ENCODE results near the gene ZP3.
"Not testable (repeated sequence)": the region's sequence is repeated elsewhere in the genome, so short reads cannot be mapped to it uniquely, and the experiment has no call there.

The ZP3 gene

DNA sequence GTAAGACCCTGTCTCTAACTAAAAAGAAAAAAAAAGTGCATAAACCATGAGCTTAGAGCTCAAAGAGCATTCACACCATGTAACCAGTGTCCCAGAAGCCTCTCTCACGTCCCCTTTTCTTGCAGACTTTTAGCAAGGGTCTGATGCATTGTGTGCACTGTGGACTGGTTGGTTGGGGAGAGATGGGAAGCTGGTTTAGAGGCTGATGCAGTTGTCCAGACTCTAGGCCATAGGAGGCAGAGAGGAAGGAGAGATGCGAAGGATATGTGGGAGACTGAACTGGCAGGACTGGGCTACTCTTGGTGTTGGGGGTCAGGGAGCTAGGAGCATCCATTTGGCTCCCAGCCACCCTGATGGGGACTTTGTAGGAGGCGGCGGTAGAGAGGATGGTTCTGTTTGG is 17.0 kb upstream of the ZP3 start:
- no peak for FAIRE-seq

DNA sequence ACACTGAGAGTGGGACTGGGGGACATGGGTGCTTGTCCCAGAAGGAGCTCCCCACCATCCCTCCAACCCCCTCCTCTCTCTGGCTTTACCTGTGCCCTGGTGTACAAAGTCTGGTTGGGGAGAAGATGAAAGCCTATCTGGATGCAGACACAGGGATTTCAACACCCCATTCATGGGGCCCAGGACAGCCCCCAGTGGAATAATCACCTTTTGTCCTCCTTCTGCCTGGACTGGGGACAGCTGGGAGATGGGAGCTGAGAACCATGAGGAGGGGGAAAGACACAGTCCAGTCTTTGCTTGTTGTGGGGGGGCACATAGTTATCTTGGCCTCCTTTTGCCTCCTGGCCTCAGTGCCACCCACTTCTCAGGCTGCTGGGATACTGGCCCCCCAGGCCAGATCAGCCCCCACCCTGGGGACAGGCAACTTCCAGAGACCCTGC is 16.6 kb upstream of the ZP3 start:
- FAIRE-seq: no peak

DNA sequence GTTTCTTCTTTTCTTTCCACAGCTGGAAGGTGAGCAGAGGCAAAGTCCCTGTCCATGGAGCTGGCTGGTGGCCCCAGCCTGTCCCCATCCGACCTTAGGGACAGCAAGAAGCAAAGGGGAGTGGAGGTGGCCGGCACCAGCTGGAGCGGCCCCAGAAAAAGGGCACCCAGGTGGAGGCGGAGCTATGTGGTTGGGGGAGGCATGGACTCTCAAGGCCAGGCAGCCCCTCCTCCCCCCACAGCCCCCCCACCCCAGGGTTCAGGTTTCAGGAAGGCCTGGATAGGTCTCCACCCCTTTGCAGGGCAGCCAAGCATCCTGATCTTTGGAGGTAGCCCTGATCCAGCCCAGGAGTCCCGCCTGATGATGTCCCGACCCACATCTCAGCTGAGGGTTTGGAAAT is 15.2 kb upstream of the ZP3 start, which contains the start of gene SSC4D:
Gene SSC4D (minus strand): TSS at position 161 of the 400 bp plus-strand sequence. CDS start 5,258 bp downstream, outside the sequence.
- no peak for FAIRE-seq

DNA sequence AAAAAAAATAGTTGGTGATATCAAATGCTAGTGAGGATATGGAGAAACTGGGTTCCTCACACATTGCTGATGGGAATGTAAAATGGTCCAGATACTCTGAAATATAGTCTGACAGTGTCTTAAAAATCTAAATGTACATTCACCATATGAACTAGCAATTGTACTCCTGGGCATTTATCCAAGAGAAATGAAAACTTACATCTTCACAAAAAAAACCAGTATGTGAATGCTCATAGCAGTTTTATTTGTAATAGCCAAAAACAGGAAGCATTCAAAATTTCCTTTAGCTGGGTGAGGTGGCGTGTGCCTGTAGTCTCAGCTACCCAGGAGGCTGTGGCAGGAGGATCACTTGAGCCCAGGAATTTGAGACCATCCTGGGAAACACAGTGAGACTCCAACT is 13.1 kb upstream of the ZP3 start:
- FAIRE-seq: no peak

DNA sequence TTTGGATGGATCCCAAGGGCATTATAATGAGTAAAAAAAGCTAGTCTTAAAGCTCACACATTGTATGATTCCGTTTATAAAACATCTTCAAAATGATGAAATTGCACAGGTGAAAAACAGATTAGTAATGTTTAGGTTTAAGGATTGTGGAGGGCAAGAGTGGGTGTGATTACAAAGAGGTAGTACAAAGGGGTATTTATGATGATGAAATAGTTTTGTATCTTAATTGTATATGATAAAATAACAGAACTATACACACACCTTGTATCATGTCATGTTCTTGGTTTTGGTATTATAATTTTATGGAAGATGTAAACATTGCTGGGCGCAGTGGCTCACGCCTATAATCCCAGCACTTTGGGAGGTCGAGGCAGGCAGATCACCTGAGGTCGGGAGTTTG is 12.5 kb upstream of the ZP3 start:
- FAIRE-seq: no peak

DNA sequence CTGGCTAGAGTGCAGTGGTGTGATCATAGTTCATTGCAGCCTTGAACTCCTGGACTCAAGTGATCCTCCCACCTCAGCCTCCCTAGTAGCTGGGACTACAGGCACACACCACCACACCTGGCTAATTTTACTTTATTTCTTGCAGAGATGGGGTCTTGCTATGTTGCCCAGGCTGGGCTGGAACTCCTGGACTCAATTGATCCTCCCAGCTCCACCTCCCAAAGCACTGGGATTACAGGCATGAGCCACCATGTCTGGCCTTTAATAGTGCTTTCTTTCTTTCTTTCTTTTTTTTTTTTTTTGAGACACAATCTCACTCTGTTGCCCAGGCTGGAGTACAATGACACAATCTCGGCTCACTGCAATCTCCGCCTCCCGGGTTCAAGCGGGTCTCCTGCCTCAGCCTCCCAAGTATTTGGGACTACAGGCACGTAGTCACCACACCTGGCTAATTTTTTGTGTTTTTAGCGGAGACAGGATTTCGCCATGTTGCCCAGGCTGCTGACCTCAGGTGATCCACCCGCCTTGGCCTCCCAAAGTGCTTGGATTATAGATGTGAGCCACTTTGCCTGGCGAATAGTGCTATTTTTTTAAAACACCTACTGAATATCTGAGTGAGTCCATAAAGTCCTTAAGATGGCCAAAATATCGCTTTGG is 7.0 kb upstream of the ZP3 start:
- FAIRE-seq: not testable (repeated sequence)

DNA sequence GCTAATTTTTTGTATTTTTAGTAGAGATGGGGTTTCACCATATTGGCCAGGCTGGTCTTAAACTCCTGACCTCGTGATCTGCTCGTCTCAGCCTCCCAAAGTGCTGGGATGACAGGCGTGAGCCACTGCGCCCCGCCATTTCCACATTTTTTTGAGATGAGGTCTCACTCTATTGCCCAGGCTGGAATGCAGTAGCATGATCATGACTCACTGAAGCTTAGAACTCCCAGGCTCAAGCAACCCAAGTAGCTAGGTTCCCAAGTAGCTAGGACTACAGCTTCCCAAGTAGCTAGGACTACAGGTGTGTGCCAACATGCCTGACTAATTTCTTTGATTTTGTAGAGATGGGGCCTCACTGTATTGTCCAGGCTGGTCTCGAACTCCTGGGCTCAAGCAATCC is 3.7 kb upstream of the ZP3 start:
- not testable (repeated sequence) for FAIRE-seq

DNA sequence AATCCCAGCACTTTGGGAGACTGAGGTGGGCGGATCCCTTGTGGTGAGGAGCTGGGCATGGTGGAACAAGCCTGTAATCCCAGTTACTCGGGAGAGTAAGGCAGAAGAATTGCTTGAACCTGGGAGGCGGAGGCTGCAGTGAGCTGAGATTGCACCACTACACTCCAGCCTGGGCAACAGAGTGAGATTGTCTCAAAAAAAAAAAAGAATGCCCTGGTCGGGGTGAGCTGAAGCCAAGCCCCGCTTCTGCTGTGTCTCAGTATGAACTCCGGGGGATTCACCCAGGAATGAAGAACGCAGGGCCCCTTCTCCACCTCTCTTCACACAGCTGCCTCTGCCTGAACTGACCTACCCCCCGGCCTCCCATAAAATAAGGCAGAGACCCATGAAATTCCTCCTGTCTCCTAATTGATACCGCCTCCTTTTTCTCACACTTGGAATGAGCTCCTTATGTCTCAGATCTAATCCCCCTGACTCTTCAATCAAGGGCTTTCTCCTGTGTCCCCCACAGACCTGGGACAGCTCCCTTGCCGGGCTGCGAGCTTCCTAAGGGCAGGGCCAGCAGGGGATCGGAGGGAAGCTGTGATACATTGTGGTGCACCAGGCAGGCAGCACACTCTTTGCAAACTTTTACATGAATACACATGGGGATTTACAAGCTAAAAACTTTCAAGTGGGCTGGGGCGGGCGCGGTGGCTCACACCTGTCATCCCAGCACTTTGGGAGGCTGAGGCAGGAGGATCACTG is 911 bp upstream of the ZP3 start:
- no peak for FAIRE-seq

DNA sequence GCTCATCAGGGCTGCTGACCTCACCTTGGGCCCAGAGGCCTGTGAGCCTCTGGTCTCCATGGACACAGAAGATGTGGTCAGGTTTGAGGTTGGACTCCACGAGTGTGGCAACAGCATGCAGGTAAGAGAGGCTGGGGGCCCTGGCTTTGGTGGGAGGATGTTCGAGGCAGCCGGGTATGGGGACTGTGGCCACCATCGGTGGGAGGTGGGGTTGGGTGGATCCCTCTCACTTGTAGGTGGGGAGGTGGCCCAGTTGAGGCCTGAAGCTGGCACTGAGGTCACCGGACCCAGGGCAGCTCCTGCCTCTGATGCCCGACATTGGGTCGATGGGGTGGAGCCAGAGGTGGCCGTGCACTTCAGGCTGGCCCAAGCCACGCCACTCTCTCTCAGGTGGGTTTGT is 406 bp downstream of the ZP3 start:
- FAIRE-seq: no peak

DNA sequence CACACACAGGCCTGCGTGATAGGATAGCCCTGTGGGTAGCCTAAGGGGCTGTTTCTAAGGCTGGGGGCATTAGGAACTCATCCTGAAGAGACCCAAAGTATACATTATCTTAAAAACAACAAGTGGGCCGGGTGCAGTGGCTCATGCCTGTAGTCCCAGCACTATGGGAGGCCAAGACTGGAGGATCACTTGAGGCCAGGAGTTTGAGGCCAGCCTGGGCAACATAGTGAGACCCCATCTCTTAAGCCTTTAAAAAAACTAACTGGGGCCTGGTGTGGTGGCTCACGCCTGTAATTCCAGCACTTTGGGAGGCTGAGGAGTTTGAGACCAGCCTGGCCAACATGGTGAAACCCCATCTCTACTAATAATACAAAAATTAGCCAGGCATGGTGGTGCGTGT is 808 bp downstream of the ZP3 start:
- FAIRE-seq: not testable (repeated sequence)

DNA sequence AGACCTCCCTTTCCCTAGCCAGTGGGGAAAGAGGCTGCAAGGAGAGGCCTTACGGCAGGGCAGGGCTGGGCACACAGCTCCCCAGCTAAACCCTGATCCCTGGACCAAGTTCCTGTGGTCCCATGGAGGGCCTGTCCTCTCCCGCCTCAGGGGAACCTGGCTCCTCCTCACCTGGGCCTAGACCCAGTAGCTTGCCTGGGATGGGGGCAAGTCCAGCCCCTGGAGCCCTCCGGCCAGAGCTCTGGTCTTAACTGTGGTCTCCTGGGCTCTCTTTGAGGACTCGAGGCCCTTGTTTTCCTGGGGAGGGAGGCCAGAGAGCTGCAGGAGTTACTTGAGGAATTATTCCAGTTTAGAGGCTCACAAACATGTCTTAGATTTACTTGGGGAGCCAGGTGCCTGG is 1.5 kb downstream of the ZP3 start:
- FAIRE-seq: no peak

DNA sequence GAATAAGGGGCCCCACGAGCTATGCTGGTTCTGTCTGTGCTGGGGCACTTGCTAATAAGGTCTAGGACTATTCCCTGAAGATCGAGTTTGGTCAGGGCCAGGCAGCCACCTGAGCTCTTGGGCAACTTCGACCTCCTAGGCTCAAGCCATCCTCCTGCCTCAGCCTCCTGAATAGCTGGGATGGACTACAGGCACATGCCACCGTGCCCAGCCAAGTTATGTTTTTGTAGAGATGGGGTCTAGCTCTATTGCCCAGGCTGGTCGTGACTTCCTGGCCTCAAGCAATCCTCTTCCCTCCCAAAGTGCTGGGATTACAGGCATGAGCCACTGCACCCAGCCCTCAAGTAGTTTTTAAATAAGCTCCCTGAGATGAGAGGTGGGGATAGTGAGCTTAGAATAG is 2.9 kb downstream of the ZP3 start:
- no peak for FAIRE-seq

DNA sequence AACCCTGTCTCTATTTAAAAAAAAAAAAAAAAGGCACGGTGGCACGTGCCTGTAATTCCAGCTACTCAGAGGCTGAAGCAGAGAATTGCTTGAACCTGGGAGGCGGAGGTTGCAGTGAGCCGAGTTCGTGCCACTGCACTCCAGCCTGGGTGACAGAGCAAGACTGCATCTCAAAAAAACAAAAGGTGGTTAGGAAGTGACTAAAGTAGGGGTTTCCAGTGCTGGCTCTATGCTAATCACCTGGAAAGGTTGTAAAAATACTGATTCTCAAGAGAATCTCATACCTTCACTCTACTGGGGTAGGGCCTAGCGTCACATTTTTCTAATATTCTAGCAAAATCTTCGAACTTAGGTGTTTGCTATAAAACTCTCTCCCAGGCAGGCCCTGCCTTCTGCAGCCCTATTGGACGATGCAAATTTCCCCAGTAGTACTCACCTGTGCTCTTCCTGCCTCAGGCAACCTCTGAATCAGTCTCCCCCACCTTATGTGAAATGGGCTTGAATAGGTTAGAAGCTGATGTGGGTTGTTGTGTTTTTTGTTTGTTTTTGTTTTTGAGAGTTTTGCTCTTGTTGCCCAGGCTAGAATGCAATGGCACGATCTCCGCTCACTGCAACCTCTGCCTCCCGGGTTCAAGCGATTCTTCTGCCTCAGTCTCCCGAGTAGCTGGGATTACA is 3.5 kb downstream of the ZP3 start:
- FAIRE-seq: no peak

DNA sequence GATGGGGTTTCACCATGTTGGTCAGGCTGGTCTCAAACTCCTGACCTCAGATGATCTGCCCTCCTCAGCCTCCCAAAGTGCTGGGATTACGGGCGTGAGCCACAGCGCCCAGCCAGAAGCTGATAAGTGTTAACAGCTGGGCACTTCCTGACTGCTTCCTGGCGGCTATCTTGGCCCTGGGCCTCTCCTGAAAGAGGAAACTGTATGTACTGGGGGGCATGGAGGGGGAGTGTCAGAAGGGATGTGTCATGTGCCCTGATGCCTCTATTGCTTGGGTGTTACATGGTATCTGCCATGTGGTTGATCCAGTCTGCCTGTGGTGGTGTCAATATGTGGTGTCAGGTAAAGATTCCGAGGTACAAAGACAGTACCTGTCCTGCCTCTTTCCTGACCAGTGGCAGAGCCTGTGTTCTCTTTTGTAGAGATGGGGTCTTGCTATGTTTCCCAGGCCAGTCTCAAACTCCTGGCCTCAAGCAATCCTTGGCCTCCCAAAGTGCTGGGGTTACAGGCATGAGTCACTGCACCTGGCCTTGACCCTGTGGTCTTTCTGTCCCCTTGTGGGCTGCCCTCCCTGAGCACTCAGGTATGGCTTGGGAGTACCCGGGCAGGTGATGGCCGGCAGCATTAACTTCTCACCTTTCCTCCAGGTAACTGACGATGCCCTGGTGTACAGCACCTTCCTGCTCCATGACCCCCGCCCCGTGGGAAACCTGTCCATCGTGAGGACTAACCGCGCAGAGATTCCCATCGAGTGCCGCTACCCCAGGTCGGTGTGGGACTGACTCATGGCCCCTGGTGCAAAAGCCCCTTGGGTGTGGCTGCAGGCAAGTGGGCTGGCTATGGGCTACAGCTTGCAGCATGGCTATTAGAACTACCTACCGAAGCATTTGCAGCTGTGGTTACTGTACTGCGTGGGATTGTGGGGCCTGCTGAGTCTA is 4.4 kb downstream of the ZP3 start:
- no peak for FAIRE-seq

DNA sequence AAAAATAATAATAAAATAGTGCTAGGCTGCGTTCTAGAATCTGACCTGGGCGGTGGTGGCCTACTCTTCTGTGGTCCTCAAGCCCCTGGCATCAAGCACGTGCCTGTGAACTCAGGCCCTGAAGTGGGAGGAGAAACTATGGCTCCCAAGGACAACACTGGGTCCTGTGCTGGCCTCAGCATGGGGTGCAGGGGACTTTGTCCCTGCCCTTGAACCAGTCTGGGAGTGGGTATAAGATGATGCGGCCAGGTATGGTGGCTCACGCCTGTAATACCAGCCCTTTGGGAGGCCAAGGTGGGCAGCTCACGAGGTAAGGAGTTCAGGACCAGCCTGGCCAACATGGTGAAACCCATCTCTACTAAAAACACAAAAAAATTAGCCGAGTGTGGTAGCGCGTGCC is 5.5 kb downstream of the ZP3 start:
- FAIRE-seq: no peak

DNA sequence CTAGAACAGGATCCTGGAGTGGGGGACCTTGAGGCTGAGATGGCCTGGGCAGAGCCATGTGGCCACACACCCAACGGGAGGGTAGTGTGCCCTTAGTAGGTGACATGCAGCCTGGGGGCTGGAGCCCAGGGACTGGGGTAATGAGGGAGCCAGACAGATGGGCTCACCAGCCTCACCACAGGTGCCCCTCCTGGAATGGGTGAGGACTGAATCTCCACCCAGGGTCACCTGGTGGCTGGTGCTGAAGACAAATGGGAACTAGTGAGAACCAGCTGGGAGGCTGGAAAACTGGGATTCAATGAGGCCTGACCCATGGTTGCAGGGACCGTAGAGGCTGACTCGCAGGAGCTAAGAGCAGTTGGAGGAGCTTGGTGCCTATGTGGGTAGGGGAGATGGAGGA is 6.1 kb downstream of the ZP3 start:
- FAIRE-seq: no peak

DNA sequence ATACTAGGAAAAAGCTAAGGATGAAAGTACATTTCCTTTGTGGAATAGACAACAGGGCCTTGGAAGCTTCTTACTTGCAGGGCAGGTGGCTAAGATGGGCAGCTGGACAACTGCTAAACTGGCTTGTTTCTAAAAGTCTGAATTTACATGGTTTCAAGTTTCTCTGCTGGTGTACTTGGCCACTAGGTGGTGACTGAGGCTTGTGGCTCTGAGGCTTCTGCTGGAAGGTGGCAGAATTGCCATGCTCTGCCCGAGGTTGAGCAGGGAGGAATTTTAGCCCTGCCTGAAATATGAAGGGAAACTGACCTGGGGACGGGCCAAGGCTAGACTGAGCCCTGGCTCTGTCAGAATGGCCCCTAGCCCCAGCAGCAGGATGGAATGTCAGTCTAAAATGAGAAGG is 13.1 kb downstream of the ZP3 start:
- FAIRE-seq: peak; percentile 29

DNA sequence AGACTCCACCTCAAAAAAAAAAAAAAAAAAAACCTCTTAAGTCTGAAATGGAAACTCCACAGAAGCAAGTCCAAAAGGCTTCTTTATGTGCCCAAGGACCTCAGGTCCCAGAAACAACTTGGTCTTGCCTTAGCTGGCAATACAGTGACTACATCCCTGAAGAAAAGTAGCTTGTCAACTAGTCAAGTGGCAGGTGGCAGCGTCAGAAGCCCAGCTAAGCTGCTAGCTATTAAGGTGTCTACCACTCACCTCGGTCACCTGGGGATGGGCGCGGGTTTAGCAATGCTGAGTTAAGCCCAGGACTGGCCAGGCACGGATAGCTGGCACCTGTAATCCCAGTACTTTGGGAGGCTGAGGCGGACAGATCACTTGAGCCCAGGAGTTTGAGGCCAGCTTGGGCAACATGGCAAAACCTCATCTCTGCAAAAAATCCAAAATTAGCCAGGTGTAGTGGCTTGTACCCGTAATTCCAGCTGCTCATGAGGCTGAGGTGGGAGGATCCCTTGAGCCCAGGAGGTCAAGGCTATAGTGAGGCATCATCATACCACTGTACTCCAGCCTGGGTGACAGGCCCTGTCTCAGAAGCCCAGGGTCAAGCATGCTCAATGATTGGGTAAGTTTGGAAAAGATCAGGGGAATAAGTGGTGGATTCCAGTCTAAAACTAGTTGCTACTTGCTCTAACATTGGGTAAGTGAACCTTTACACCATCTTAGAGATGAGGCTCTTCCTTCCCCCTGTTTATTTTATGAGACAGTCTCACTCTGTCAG is 14.6 kb downstream of the ZP3 start:
- not testable (repeated sequence) for FAIRE-seq

DNA sequence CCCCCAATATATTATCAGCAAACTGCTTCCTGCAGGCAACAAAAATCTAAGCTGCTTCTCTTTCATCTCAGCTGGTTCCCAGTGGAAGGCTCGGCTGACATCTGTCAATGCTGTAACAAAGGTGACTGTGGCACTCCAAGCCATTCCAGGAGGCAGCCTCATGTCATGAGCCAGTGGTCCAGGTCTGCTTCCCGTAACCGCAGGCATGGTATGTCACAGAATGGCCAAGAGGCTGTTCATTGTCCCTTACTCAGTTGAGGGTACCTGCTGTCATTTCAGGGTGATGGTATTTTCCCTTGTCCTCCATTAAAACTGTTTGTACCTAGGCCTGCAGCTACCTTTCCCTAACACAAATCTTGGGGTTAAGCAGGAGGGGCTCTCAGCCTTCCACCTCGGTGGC is 15.7 kb downstream of the ZP3 start:
- not testable (repeated sequence) for FAIRE-seq

DNA sequence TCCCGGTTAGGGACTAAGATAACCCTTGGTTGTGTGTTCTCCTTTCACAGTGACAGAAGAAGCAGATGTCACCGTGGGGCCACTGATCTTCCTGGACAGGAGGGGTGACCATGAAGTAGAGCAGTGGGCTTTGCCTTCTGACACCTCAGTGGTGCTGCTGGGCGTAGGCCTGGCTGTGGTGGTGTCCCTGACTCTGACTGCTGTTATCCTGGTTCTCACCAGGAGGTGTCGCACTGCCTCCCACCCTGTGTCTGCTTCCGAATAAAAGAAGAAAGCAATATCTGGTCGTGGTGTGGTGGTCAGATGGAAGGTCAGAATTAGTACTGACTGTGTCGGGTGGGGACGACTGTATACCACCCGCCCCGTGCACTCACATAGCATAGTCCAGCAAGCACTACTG is 17.0 kb downstream of the ZP3 start:
- not testable (repeated sequence) for FAIRE-seq

DNA sequence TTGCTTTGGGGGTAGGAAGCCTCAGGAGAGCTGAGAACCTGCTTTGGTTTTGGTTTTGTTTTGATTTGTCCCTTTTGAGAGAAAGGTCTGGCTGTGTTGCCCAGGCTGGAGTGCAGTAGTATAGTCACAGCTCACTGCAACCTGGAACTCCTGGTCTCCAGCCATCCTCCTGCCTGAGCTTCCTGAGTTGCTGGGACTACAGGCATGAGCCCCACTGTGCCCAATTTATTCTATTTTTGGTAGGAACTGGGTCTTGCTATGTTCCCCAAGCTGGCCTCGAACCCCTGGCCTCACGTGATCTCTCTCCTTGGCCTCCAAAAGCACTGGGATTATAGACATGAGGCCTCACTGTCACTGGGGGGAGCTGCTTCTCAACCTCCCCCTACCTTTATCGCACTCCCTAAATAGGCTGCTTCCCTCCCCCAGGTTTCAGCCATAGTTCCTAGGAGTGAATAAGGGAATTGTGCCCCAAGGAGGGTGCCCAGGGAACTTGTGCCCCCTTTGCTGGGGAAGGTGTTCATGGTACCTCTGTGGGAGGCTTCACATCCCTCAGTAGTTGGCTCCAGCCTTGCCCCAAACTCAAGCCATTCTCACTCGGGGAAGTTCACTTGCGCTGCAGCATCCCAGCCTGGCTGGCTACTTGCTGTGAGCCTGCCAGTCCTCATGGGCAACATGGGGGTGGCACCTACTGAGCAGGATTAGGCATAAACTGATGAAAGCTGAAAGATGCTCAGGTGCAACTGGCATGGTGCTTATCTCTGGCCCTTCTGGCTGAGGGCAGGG is 18.1 kb downstream of the ZP3 start:
- FAIRE-seq: not testable (repeated sequence)

Data from A204.1 (cell line).